GM23338 (cell line): ENCODE results near the gene SULT1C2. TPM values are rescaled to one million over a fixed set of nuclear protein-coding genes. Genes with fewer than 3 reads are reported as not detected.
A peak's percentile ranks its signal among the peaks of the same experiment; 100 is the strongest.

ENCODE experiments used
- ATAC-seq: fragments of 200-7000 bp; cut with Tn5 transposase; 3 replicates; pipeline ENCODE4 v1.9.1; 2020
- DNase-seq: peaks from one replicate; pipeline ENCODE4 v3.0.0-alpha.2; 2015; ENCODE audit warnings: low spot score
- H2AFZ ChIP-seq: fragments of 200-600 bp; sonication (generic); 2 replicates; pipeline ENCODE4 v1.8.0; 2016; ENCODE audit warnings: antibody characterized with exemption, mild to moderate bottlenecking, moderate library complexity
- H3F3A ChIP-seq: fragments of 200-600 bp; sonication (generic); replicated peaks from 2 replicates; pipeline ENCODE4 v1.8.0; 2017; ENCODE audit warnings: antibody characterized with exemption, mixed run types, low read depth
- H3K27ac ChIP-seq: fragments of 200-600 bp; sonication (generic); 2 replicates; pipeline ENCODE4 v1.6.1; 2016; ENCODE audit warnings: low read depth
- H3K27me3 ChIP-seq: fragments of 200-600 bp; sonication (generic); 2 replicates; pipeline ENCODE4 v1.8.0; 2016; ENCODE audit warnings: mild to moderate bottlenecking, mixed run types, moderate library complexity; ENCODE audit not compliant: insufficient read depth
- H3K36me3 ChIP-seq: fragments of 200-600 bp; sonication (generic); 2 replicates; pipeline ENCODE4 v1.8.0; 2016; ENCODE audit warnings: mild to moderate bottlenecking; ENCODE audit not compliant: insufficient read depth
- H3K4me1 ChIP-seq: fragments of 200-600 bp; sonication (generic); 2 replicates; pipeline ENCODE4 v1.8.0; 2016; ENCODE audit warnings: mild to moderate bottlenecking, moderate library complexity; ENCODE audit not compliant: insufficient read depth
- H3K4me2 ChIP-seq: fragments of 200-600 bp; sonication (generic); 2 replicates; pipeline ENCODE4 v1.7.1; 2017; ENCODE audit warnings: mixed run types
- H3K4me3 ChIP-seq: fragments of 200-600 bp; sonication (generic); 2 replicates; pipeline ENCODE4 v1.6.1; 2016; ENCODE audit warnings: mixed run types
- H3K79me2 ChIP-seq: fragments of 200-600 bp; sonication (generic); replicated peaks from 2 replicates; pipeline ENCODE4 v1.8.0; 2017; ENCODE audit warnings: mild to moderate bottlenecking; ENCODE audit not compliant: insufficient read depth
- H3K9me2 ChIP-seq: fragments of 200-600 bp; sonication (generic); 2 replicates; pipeline ENCODE4 v1.8.0; 2017; ENCODE audit not compliant: insufficient read depth
- H4K20me1 ChIP-seq: fragments of 200-600 bp; sonication (generic); replicated peaks from 2 replicates; pipeline ENCODE4 v1.8.0; 2017; ENCODE audit warnings: mild to moderate bottlenecking; ENCODE audit not compliant: insufficient read depth
- H3K27ac Mint-ChIP-seq: 2 replicates; pipeline ENCODE4 v1.8.0; 2020; ENCODE audit warnings: inconsistent platforms, mild to moderate bottlenecking, moderate library complexity, mixed read lengths
- H3K27me3 Mint-ChIP-seq: 3 replicates; pipeline ENCODE4 v1.8.0; 2022; ENCODE audit warnings: low read depth, mild to moderate bottlenecking, moderate library complexity, mixed read lengths, inconsistent platforms; ENCODE audit not compliant: insufficient read depth, poor library complexity
- H3K36me3 Mint-ChIP-seq: 3 replicates; pipeline ENCODE4 v1.8.0; 2021; ENCODE audit warnings: low read depth, mild to moderate bottlenecking, inconsistent platforms, moderate library complexity, mixed read lengths
- H3K4me1 Mint-ChIP-seq: 3 replicates; pipeline ENCODE4 v1.8.0; 2020; ENCODE audit warnings: mild to moderate bottlenecking, inconsistent platforms, mixed read lengths
- H3K4me3 Mint-ChIP-seq: 3 replicates; pipeline ENCODE4 v1.8.0; 2021; ENCODE audit warnings: moderate library complexity, mild to moderate bottlenecking, inconsistent platforms, mixed read lengths
- H3K9me3 Mint-ChIP-seq: 3 replicates; pipeline ENCODE4 v1.8.0; 2020; ENCODE audit warnings: moderate library complexity, mild to moderate bottlenecking, inconsistent platforms, mixed read lengths
- CREB1 ChIP-seq: fragments of 250-450 bp; sonication (Bioruptor Pico); IDR thresholded peaks from 2 replicates; pipeline ENCODE4 v1.5.0; 2020; ENCODE audit warnings: low read depth, mild to moderate bottlenecking, moderate library complexity
- EZH2phosphoT487 ChIP-seq: fragments of 200-600 bp; sonication (generic); IDR thresholded peaks from one replicate; pipeline ENCODE4 v1.8.1; 2018; ENCODE audit warnings: antibody characterized with exemption; ENCODE audit not compliant: unreplicated experiment
- JUNB ChIP-seq: IDR thresholded peaks from one replicate; pipeline ENCODE4 v1.6.1; 2016; ENCODE audit warnings: antibody characterized with exemption; ENCODE audit not compliant: unreplicated experiment
- NANOG ChIP-seq: IDR thresholded peaks from 2 replicates; pipeline ENCODE4 v1.6.1; 2016; ENCODE audit warnings: antibody characterized with exemption, borderline replicate concordance
- POLR2AphosphoS5 ChIP-seq: IDR thresholded peaks from 2 replicates; pipeline ENCODE4 v1.6.1; 2016; ENCODE audit warnings: antibody characterized with exemption, low read depth
- ZNF114 ChIP-seq: fragments of 250-450 bp; sonication (Bioruptor Pico); IDR thresholded peaks from 2 replicates; pipeline ENCODE4 v1.5.0; 2020; ENCODE audit warnings: mild to moderate bottlenecking, moderate library complexity
- ZNF331 ChIP-seq: fragments of 250-450 bp; sonication (Bioruptor Pico); IDR thresholded peaks from 2 replicates; pipeline ENCODE4 v1.5.0; 2020; ENCODE audit warnings: low read depth, mild to moderate bottlenecking, moderate library complexity
- polyA plus RNA-seq: library from polyadenylated mRNA; unstranded; fragments of >200 nt; fragmentation: Nextera tagmentation; extraction: Ambion mirVana; gene quantifications from 2 replicates; pipeline ENCODE4 v1.2.1, GENCODE V29; 2016
- total RNA-seq: library from RNA; depleted of rRNA; stranded (reverse); fragments of >200 nt; shearing (Covaris generic); gene quantifications from 2 replicates; pipeline ENCODE4 v1.2.3, GENCODE V29; 2014
- TF ChIP-seq, protein P1 (sequence below): fragments of 250-450 bp; sonication (Bioruptor Pico); IDR thresholded peaks from 2 replicates; pipeline ENCODE4 v1.5.0; 2020; ENCODE audit warnings: mild to moderate bottlenecking, moderate library complexity
- TF ChIP-seq, protein P2 (sequence below): IDR thresholded peaks from 2 replicates; pipeline ENCODE4 v1.6.1; 2016; ENCODE audit warnings: antibody characterized with exemption
- TF ChIP-seq, protein P3 (sequence below): IDR thresholded peaks from one replicate; pipeline ENCODE4 v1.6.1; 2018; ENCODE audit warnings: antibody characterized with exemption; ENCODE audit not compliant: unreplicated experiment

The SULT1C2 gene
- total and polyA plus RNA-seq, 2 experiments from 2014 or later = 0.69 to 1.9 TPM

DNA sequence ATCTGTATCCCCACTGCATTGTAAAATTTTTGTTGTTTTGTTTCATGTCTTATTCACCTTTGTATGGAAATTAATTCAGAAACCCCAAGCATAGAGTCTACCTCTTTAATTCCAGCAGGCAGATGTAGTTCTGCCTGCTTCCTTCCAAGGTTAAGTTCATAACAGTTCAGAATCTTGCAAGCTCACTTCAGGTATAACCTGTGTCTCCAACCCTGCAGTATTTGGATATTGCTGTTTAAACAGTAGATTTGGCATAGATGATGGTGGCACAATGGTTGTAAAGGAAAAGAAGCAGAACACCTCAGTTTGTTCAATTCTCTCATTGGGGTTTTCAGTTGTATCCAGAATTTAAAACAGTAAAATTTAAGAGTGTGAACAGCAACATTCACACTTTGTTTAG, 21.2 kb downstream of the SULT1C2 start:
- TF ChIP-seq JUNB (no peak), CREB1 (CRISPR knock-in tag) (no peak), NANOG (no peak)
- no peak overlapping the region for H3K4me3 Mint-ChIP-seq
- H3K27ac Mint-ChIP-seq = no peak overlapping the region
- no peaks in the 10 kb centered on the region for H3K36me3 Mint-ChIP-seq
- no peak for ATAC-seq
- H4K20me1 ChIP-seq = no peaks in the 10 kb centered on the region
- peaks cover under 1% of the 10 kb centered on the region; the same call in 1 of the 2 replicates for H3K4me1 ChIP-seq
- peaks cover 8% of the 10 kb centered on the region; the same call in 1 of the 2 replicates for H3K9me2 ChIP-seq
- H3K36me3 ChIP-seq = no peaks in the 10 kb centered on the region
- DNase-seq = no peak
- H3K4me3 ChIP-seq = no peak overlapping the region
- no peaks in the 10 kb centered on the region for H3K79me2 ChIP-seq
- no peak overlapping the region for H2AFZ ChIP-seq
- H3K9me3 Mint-ChIP-seq = peaks cover 8% of the 10 kb centered on the region; the same call in 1 of the 3 replicates
- no peaks in the 10 kb centered on the region for H3K27me3 ChIP-seq
- H3K27ac ChIP-seq = no peak overlapping the region
- peaks cover 2% of the 10 kb centered on the region for H3K27me3 Mint-ChIP-seq
- no peak overlapping the region for H3K4me2 ChIP-seq
- H3F3A ChIP-seq = no peaks in the 10 kb centered on the region
- peaks cover under 1% of the 10 kb centered on the region for H3K4me1 Mint-ChIP-seq

DNA sequence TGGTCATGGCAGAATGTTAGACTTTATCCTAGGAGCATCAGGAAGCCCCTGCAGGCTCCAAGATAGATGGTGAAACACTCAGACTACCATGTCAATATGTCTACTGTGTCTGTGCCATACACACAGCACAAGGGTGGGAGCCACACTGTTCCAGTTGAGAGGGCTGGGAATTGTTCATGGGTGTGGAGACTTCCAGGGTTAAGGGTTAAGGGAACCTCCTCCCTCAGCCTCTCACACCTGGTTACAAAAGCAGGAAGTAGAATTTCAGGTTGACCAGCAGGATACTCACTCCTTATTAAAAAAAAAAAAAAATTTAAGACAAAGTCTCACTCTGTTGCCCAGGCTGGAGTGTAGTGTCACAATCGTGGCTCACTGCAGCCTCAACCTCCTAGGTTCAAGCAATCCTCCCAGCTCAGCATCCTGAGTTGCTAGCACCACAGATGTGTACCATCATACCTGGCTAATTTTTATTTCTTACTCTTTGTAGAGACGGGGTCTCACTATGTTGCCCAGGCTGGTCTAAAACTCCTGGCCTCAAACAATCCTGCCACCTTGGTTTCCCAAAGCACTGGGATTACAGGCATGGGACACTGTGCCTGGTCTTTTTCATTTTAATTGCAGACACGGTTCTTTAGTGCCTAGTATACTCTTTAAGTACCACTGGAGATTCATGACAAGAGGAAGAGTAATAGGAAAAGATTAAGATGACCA, 26.0 kb downstream of the SULT1C2 start:
- Histone ChIP-seq H3K79me2 (no peaks in the 10 kb centered on the region), H3K9me2 (peaks cover 5% of the 10 kb centered on the region), H3K4me1 (peaks cover 16% of the 10 kb centered on the region), H4K20me1 (no peaks in the 10 kb centered on the region), H3K4me2 (no peak overlapping the region), H3K4me3 (no peak overlapping the region), H3K27ac (0 out of 2 replicates have a peak overlapping the region, but pooled peaks have one; percentile 22), H3F3A (no peaks in the 10 kb centered on the region), H2AFZ (no peak overlapping the region), H3K36me3 (no peaks in the 10 kb centered on the region), H3K27me3 (no peaks in the 10 kb centered on the region)
- no peak for ATAC-seq
- H3K9me3 Mint-ChIP-seq = peaks cover 8% of the 10 kb centered on the region; the same call in 1 of the 3 replicates
- no peak overlapping the region for H3K4me3 Mint-ChIP-seq
- peaks cover 2% of the 10 kb centered on the region for H3K27me3 Mint-ChIP-seq
- peaks cover 23% of the 10 kb centered on the region for H3K4me1 Mint-ChIP-seq
- no peak overlapping the region for H3K27ac Mint-ChIP-seq
- H3K36me3 Mint-ChIP-seq = no peaks in the 10 kb centered on the region
- no peak for DNase-seq
- TF ChIP-seq ZNF331 (CRISPR knock-in tag) = no peak
- no peak for TF ChIP-seq JUNB
- TF ChIP-seq ZNF114 (CRISPR knock-in tag) = no peak
- TF ChIP-seq, protein P1, sequence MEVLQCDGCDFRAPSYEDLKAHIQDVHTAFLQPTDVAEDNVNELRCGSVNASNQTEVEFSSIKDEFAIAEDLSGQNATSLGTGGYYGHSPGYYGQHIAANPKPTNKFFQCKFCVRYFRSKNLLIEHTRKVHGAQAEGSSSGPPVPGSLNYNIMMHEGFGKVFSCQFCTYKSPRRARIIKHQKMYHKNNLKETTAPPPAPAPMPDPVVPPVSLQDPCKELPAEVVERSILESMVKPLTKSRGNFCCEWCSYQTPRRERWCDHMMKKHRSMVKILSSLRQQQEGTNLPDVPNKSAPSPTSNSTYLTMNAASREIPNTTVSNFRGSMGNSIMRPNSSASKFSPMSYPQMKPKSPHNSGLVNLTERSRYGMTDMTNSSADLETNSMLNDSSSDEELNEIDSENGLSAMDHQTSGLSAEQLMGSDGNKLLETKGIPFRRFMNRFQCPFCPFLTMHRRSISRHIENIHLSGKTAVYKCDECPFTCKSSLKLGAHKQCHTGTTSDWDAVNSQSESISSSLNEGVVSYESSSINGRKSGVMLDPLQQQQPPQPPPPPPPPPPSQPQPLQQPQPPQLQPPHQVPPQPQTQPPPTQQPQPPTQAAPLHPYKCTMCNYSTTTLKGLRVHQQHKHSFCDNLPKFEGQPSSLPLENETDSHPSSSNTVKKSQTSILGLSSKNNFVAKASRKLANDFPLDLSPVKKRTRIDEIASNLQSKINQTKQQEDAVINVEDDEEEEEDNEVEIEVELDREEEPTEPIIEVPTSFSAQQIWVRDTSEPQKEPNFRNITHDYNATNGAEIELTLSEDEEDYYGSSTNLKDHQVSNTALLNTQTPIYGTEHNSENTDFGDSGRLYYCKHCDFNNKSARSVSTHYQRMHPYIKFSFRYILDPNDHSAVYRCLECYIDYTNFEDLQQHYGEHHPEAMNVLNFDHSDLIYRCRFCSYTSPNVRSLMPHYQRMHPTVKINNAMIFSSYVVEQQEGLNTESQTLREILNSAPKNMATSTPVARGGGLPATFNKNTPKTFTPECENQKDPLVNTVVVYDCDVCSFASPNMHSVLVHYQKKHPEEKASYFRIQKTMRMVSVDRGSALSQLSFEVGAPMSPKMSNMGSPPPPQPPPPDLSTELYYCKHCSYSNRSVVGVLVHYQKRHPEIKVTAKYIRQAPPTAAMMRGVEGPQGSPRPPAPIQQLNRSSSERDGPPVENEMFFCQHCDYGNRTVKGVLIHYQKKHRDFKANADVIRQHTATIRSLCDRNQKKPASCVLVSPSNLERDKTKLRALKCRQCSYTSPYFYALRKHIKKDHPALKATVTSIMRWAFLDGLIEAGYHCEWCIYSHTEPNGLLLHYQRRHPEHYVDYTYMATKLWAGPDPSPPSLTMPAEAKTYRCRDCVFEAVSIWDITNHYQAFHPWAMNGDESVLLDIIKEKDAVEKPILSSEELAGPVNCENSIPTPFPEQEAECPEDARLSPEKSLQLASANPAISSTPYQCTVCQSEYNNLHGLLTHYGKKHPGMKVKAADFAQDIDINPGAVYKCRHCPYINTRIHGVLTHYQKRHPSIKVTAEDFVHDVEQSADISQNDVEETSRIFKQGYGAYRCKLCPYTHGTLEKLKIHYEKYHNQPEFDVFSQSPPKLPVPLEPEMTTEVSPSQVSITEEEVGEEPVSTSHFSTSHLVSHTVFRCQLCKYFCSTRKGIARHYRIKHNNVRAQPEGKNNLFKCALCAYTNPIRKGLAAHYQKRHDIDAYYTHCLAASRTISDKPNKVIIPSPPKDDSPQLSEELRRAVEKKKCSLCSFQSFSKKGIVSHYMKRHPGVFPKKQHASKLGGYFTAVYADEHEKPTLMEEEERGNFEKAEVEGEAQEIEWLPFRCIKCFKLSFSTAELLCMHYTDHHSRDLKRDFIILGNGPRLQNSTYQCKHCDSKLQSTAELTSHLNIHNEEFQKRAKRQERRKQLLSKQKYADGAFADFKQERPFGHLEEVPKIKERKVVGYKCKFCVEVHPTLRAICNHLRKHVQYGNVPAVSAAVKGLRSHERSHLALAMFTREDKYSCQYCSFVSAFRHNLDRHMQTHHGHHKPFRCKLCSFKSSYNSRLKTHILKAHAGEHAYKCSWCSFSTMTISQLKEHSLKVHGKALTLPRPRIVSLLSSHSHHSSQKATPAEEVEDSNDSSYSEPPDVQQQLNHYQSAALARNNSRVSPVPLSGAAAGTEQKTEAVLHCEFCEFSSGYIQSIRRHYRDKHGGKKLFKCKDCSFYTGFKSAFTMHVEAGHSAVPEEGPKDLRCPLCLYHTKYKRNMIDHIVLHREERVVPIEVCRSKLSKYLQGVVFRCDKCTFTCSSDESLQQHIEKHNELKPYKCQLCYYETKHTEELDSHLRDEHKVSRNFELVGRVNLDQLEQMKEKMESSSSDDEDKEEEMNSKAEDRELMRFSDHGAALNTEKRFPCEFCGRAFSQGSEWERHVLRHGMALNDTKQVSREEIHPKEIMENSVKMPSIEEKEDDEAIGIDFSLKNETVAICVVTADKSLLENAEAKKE (CRISPR knock-in tag) = no peak
- TF ChIP-seq, protein P2, sequence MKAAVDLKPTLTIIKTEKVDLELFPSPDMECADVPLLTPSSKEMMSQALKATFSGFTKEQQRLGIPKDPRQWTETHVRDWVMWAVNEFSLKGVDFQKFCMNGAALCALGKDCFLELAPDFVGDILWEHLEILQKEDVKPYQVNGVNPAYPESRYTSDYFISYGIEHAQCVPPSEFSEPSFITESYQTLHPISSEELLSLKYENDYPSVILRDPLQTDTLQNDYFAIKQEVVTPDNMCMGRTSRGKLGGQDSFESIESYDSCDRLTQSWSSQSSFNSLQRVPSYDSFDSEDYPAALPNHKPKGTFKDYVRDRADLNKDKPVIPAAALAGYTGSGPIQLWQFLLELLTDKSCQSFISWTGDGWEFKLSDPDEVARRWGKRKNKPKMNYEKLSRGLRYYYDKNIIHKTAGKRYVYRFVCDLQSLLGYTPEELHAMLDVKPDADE = no peak
- TF ChIP-seq, protein P3, sequence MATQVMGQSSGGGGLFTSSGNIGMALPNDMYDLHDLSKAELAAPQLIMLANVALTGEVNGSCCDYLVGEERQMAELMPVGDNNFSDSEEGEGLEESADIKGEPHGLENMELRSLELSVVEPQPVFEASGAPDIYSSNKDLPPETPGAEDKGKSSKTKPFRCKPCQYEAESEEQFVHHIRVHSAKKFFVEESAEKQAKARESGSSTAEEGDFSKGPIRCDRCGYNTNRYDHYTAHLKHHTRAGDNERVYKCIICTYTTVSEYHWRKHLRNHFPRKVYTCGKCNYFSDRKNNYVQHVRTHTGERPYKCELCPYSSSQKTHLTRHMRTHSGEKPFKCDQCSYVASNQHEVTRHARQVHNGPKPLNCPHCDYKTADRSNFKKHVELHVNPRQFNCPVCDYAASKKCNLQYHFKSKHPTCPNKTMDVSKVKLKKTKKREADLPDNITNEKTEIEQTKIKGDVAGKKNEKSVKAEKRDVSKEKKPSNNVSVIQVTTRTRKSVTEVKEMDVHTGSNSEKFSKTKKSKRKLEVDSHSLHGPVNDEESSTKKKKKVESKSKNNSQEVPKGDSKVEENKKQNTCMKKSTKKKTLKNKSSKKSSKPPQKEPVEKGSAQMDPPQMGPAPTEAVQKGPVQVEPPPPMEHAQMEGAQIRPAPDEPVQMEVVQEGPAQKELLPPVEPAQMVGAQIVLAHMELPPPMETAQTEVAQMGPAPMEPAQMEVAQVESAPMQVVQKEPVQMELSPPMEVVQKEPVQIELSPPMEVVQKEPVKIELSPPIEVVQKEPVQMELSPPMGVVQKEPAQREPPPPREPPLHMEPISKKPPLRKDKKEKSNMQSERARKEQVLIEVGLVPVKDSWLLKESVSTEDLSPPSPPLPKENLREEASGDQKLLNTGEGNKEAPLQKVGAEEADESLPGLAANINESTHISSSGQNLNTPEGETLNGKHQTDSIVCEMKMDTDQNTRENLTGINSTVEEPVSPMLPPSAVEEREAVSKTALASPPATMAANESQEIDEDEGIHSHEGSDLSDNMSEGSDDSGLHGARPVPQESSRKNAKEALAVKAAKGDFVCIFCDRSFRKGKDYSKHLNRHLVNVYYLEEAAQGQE = no peak
- TF ChIP-seq POLR2AphosphoS5 = no peak
- no peak for TF ChIP-seq EZH2phosphoT487
- no peak for TF ChIP-seq CREB1 (CRISPR knock-in tag)
